GM12872 (cell line): ENCODE measurements around the gene EPN3.

Source experiments
- CTCF ChIP-seq: IDR thresholded peaks from 3 replicates; pipeline ENCODE4 v1.5.1; 2011; ENCODE audit warnings: low read depth, mild to moderate bottlenecking, low read length, moderate library complexity; ENCODE audit not compliant: insufficient read depth

The EPN3 gene

DNA sequence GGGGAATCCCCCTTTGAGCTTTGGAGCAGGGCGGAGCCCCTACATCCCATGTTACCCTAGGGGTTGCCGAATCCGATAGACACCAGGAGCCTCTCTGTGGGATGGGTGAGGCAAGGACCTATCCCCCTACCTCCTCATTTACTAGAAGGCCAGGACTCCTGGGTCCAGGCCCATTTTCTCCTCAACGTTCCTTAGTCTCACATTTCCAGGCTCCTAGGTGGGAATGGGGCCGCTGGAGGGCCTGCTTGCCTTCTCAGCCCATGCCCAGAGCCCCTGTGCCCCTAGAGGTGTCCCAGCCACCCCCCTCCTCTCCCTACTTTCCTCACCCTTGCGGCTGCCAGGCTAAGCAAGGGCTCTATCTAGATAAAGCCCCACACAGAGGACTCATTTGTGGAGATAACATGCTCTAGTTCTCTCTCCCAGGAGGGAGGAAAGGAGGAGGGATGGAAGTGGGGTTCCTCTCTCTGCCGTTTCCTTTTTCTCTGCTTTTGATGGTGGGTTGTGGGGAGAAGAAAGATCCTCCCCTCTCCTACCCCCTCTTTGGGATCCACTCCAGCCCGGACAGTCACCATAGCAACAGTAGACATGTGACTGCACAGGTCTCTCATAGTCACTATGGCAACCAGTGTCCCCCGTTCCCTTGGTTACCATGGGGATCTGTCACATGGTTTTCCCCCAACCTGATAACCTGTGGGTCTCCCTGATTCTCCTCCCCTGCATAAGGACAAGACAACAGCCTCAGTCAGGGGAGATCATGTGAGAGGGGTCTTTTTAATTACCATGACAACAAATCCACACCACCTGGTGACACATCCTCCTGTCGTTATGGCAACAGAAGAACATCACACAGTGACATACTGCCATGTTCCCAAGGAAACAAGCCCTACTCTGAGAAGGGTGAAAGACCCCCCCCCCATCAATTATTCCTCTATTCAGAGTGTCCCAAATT is 33.1 kb downstream of the EPN3 start:
- TF ChIP-seq CTCF, result no peak

GRCh38 chr17:50566886-50567285 is 34.4 kb downstream of the EPN3 start:
- no peak for TF ChIP-seq CTCF

- TF ChIP-seq CTCF, result no peak
Measured at GRCh38 chr17:50568659-50569058, 36.1 kb downstream of the EPN3 start.

GRCh38 chr17:50569592-50569991 is 37.1 kb downstream of the EPN3 start:
- no peak for TF ChIP-seq CTCF

DNA sequence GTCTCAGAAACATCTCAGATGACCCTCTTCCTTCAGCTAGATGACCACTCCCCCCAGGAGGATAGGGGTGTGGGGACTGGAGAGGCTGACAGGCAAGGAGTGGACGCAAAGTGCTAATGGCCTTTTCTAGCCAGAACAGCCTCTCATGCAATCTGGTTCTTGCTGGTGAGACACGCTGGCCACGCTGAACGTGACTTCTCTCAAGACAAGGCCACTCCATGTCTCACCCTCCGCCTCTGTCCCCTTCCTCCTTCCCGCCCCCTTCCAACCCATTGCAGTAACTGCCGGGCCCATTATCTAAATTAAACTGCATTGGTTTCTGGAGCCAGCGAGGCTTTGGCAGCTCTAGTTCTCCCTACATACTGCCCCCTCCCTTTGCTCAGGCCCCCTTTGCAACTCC is 37.5 kb downstream of the EPN3 start:
- TF ChIP-seq CTCF, result no peak

DNA sequence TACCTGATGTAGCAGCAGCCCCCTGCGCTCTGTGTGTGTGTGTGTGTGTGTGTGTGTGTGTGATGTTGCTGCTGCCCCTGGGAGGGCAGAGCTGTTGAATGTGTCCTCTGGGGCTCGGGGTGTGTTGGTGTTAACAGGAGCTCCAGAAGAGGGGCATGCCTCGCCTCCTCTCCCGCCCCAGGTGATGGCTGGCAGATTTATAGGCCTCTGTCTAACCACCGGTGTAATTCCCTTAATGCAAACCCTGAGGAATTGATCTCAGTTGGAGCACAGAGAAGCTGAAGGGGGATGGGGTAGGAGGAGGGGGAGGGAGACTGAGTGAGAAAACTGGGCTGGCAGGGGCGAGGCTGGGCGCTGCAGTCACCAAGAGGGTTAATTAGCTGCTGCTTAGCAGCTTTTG is 38.0 kb downstream of the EPN3 start:
- TF ChIP-seq CTCF, result no peak

DNA sequence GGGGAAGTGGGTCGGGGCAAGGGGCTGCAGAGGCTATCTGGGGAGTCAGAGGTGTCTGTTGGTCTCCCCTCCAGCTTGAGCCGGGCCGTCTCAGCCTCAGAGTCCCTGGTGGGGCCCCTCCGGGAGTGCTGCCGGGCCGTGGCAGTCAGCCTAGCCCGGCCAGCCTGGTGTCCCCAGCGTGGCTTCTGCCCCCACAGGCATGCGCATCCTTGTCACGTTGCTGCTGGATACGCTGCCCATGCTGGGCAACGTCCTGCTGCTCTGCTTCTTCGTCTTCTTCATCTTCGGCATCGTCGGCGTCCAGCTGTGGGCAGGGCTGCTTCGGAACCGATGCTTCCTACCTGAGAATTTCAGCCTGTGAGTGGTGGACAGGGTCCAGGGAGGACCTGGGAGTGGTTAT is 39.1 kb downstream of the EPN3 start:
- no peak for TF ChIP-seq CTCF
